GM19238 (cell line): Measurements from ENCODE around the gene ABCC1.
"Not testable (repeated sequence)": the region's sequence is repeated elsewhere in the genome, so short reads cannot be mapped to it uniquely, and the experiment has no call there.

Experiments used
- DNase-seq: peaks from one replicate; pipeline ENCODE4 v3.0.0; 2011; ENCODE audit warnings: low spot score; ENCODE audit not compliant: insufficient read length

ABCC1 gene

DNA sequence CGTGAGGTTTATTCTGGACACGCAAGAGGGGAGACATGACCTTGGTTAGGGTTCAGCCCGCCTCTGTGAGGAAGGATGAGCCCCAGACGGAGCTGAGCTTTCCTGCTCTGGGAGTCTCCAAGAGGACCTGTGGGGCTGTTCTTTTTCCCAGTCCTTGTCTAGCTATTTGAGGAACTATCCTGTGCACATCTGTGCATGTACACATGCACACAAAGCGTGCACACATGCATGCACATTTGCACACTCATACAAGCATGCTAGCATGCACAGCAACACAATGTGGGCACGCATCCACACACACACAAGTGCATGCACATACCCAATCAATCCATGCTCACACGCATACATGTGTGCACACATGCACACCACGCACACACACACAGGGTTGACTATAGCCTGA, 233.5 kb downstream of the ABCC1 start:
- no peak for DNase-seq

DNA sequence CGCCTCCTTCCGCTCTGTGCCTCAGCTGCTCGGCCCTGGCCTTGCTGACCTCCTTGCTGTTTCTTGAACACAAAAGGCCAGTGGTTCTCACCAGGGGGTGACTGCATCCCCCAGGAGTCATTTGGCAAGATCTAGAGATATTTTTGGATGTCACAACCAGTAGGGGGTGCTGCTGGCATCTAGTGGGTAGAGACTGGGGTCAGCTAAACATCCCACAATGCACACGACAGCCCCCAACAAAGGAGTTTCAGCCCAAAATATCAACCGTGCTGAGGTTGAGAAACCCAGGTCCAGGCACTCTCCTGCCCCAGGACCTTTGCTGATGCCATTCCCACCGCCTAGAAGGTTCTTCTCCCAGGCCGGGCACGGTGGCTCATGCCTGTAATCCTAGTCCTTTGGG, 234.1 kb downstream of the ABCC1 start:
- DNase-seq = no peak

DNA sequence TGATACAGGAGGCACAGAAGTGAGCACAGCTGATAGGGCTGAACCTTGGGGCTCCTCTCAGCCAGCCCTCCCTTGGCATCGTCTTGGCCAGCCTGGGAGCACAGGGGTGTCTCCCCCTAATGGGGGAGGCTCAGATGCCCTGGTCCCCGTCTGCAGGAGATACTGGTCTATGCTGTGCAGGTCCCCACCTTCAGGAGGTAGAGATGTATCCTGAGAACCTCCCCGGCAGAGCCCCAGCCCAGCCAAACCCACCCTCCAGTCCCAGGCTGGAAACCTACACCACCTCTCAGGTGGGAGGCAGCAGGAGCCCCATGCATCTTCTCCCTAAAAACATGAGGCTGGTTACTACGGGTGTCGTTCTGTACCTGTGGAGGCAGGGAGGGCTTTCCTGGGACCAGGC, 235.2 kb downstream of the ABCC1 start:
- DNase-seq = no peak

DNA sequence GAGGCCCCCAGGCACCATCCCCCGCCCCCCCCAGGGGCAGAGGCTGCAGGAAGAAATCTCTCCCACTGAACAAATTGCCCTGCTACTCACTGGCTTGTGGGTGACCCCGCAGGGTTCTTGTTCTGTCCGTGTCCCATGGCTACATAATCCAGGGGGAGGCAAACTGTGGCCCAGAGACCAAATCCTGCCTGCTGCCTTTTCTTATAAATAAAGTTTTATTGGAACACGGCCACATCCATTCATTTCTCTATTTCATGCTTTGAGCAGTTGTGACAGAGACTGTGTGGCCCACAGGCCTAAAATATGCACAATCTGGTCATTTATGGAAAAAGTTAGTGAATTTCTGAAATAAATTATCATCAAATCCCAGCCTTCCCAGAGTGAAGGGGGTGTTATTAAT, 235.7 kb downstream of the ABCC1 start:
- no peak for DNase-seq

DNA sequence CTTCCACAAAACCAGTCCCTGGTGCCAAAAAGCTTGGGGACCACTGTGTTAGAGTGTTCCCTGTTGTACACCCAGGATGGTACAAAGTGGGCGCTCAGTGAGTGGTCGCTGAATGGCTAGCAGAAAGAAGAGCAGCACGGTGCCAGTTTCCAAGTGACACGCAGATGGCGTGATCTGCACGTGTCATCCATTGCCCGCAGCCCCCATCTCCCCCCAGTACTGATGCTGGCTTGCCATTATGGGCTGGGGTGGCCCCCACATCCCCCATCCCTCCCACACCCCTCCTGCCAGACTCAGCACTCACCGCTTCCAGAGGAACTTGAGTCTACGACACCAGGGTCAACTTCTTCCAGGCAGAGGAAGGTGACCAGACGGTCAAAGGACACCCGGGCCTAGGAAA, 237.4 kb downstream of the ABCC1 start:
- DNase-seq = no peak

- no peak for DNase-seq
These were observed 239.4 kb downstream of the ABCC1 start for GRCh38 chr16:16188827-16189226.

GRCh38 chr16:16189842-16190241, 240.4 kb downstream of the ABCC1 start:
- no peak for DNase-seq

GRCh38 chr16:16190546-16190945, 241.1 kb downstream of the ABCC1 start:
- DNase-seq = no peak

DNA sequence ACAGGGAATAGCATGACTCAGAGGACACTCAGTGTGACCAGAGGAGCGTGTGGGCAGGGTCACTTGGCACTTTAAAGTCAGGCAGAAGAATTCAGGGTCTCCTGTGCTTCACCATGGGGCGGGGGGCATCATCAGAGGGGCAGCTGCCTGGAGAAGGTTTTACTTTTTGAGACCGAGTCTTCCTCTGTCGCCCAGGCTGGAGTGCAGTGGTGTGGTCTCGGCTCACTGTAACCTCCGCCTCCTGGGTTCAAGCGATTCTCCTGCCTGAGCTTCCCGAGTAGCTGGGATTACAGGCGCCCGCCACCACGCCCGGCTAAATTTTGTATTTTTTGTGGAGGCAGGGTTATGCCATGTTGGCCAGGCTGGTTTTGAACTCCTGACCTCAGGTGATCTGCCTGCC, 241.6 kb downstream of the ABCC1 start:
- not testable (repeated sequence) for DNase-seq

DNA sequence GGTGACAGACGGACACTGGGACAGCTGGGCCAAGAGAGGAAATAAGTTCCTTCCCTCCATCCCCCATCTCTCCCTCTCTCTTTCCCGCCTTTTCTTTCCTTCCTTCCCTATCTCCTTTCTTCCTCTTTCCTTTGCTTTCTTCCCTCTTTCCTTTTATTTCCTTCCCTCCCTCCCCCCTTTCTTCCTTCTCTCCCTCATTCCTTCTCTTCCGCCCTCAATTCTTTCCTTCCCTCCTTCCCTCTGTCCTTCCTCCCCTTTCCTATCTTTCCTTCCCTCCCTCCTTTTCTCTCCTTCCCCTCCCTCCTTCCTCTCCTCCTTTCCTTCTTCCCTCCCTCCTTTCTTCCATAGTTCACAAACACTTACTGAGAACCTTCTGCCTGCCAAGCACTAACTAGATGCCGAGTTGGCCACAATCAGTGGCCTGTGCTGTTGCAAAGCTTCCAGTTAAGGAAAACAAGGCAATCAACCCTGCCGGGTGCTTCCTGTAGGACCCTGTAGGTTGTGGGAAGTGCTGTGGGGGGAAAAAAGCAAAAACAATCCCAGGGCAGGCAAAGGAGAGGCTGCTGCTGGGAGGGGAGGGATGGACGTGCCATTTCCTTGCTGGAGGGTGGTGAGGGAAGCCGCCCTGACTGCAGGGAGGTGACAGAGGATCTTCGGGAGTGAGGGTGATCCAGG, 242.2 kb downstream of the ABCC1 start:
- no peak for DNase-seq
